Stimulated activated CD4-positive, alpha-beta T cell treated with anti-CD3 and anti-CD28 coated beads, TNF-alpha, amount 100 ng/mL, for 24 hours (primary cell): Measurements from ENCODE around the gene TVP23C.

Source experiments
- DNase-seq, 3 experiments: peaks; one replicate each; pipeline ENCODE4 v3.0.0-alpha.2; 2020; ENCODE audit warnings: low read depth in 3 of 3

Gene TVP23C

GRCh38 chr17:15496735-15497670, 66.3 kb downstream of the TVP23C start:
- DNase-seq = no peak

DNA sequence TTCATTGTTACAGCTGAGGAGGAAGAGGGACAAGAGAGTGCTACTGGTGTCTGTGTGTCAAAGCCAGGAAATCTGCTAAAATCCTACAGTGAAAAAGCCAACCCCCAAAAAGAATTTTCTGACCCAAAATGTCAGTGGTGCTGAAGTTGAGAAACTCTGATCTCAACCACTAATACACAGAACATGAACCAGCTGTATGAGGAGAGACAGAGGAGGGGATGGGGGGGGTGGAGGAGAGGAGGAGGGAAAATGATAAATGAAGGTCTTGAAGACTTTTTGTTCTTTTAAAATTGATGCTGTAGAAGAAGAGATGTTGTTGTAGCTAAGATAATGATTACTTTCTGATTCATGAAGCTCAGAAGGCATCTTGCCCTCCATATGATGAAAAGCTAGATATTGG, 68.5 kb downstream of the TVP23C start:
- DNase-seq = no peak

- no peak for DNase-seq
These were observed 69.6 kb downstream of the TVP23C start for GRCh38 chr17:15493693-15494035.

- DNase-seq = no peak
These were observed 70.2 kb downstream of the TVP23C start for GRCh38 chr17:15492791-15493692.

- no peak for DNase-seq
These were observed 71.1 kb downstream of the TVP23C start for GRCh38 chr17:15492186-15492585.

- DNase-seq = peak in 1 of 3 experiments; percentile 33
These were observed 72.5 kb downstream of the TVP23C start for GRCh38 chr17:15490634-15491261.

GRCh38 chr17:15488557-15488956, 74.7 kb downstream of the TVP23C start:
- no peak for DNase-seq

DNA sequence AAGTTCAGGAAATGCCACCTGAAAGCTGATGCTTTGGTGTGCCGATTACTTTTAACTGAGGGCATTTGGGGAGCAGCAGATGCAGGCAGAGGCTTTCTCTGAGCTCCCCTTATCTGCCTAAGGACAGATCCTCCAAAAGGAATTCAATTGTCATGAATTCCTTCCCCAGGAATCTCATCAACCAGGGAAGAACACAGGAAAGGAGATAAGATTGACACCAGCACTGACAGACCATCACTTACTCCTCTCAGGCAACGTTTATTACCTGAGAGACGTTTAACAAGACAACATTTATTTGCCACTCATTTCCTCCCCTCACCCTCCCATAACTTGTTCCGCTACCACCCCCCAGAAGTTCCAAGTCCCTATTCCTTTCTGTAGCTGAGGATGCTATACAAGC, 78.2 kb downstream of the TVP23C start:
- DNase-seq = no peak

DNA sequence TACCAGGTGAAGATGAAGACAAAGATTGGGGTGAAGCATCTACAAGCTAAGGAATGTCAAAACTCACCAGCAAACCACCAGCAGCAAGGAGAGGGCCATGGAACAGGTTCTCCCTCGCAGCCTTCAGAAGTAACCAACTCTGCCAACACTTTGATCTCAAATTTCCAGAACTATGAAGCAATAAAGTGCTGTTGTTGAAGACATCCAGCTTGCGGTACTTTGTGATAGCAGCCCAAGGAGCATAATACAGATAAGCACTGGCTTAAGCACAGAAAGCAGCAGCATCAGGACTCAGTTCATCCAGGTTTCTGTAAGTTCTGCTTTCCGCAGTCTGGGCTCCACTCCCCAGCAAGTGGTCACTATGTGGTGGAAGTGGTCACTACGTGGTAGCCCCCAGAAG, 79.9 kb downstream of the TVP23C start:
- DNase-seq = no peak

DNA sequence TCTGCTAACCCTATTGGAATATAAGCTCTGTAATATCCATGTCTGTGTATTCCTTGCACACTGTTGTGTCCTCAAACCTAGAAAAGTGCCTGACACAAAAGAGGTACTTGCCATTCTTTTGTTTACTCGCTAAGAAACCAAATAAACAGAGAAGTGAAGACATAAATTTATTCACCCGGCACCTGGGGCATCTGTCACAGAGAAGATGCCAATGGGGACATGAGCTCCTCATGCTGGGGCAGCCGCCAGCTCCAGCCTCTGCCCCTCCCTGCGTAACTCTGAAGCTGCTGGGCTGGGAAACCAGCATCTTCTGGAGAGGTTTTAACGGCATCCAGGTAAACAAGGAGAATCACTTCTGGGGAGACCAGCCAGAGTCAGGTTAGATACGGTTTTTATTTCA, 80.8 kb downstream of the TVP23C start:
- no peak for DNase-seq

- no peak for DNase-seq
These were observed 81.8 kb downstream of the TVP23C start for GRCh38 chr17:15481481-15481880.

GRCh38 chr17:15480204-15480603, 83.1 kb downstream of the TVP23C start:
- no peak for DNase-seq

DNA sequence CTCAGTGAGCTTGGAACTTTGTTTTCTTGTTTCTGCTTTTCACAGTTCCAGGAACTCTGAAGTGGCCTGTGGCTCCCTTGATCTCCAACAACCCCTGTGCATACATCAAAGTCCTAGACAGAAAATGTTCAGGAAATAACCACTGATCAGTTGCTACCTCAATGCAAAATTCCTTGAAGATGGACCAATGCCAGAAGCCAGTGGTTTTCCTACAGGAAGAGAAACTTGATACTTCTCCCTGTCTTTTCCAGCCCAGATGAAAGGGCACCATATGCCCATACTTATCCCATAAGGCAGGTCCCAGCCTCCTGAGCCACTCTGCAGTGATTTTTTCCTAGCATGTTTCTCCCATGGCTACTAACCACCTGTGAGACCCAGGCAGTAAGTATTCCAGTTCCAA, 83.6 kb downstream of the TVP23C start:
- DNase-seq = no peak

DNA sequence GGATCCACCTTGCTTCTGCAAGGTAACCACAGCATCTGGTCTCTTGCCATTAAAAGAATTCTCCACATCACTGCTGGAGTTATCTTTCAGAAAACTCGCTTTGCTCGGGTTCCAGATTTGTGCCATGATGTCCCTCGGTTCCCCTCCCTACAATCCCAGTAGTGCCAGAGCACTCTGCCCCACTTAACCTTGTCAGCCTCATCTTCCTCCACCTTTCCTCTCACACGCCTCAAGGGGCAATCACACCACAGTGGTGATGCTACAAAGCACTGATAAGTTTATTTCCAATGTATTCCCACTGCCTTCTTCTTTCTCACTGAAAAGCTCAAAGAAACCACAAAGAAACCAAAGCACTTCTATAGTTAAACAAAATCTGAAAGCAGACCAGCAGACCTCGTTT, 84.4 kb downstream of the TVP23C start:
- DNase-seq = no peak

DNA sequence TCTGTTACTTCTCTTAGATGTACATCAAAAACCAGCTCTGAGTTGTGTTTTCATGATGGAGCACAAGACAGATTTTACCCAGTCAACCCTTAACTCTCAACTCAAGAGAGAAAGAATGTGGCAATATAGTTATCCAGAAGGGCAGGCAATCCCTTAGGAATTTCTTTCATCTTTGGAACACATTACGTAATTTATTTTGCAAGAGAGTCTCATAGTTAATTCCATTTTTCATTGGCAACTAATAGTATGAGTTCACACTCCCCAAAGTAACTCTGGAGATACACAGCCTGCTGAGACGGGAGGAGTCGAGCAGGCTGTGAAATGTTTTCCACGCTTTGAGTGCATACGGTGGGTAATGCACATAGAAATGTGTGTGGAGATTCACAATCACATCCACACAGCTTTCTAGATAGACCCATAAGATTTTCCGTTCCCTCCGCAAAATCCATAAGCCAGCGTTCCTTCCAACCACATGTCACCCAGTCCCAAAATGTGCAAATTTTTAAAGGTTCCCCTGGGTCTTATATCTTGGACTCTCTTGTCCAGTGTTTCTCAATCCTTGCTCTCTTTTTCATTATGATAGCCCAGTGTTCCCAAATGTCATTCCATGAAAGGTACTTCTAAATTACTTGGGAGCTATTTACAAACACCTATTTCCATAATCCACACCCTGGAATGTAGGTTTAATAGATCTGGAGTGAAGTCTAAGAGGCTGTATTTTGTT, 87.5 kb downstream of the TVP23C start:
- no peak for DNase-seq

- DNase-seq = no peak
These were observed 90.4 kb downstream of the TVP23C start for GRCh38 chr17:15472891-15473290.

DNA sequence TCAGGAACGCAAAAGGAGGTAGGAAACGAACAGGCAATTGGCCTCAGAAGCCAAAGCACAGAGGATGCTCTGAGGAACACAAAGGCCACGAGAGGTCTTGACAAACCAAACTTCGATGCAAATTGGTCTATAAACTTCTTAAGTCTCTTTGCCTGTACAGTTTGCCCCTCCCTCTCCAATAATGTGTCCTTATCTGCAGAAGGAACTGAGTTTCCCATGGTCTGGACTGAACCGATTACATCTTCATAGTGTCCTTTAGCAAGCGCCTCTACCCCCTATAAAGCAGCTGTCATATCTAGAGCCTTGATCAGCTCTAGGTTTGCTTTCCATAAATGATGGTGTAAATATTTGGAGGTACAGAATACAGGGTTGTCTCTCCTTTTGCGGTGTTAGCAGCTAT, 92.7 kb downstream of the TVP23C start:
- DNase-seq = no peak

GRCh38 chr17:15469260-15469659, 94.0 kb downstream of the TVP23C start:
- DNase-seq = no peak

DNA sequence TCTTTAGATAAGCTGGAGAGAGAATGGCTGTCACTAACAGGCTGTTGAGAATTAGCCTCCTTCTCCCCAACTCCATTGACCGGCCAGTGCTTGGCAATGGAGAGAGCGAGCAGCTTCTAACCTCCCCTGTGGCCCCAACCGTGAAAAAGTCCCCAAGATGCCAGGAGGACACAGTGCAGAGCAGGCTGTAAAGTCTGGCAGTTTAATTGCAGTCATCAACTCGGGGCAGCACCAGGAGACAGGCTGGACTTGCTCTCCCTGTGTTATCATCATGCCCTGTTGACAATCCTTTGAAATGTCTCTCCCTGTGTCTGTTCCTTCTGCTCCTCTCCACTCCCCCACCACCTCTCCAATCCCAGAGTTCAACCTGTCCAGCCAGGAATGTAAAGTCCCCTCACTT, 95.2 kb downstream of the TVP23C start:
- DNase-seq = no peak

- DNase-seq = no peak
These were observed 95.7 kb downstream of the TVP23C start, which contains the start of gene CDRT4 for GRCh38 chr17:15467592-15467991. Gene CDRT4, minus strand, starts transcription at chr17:15467621. Its CDS starts 27,383 bp downstream, at chr17:15440238.

GRCh38 chr17:15466131-15466530, 97.2 kb downstream of the TVP23C start:
- no peak for DNase-seq
